Endothelial cell of umbilical vein (primary cell): ENCODE results near the gene PGRMC2. TPM values are rescaled to one million over a fixed set of nuclear protein-coding genes. Genes with fewer than 3 reads are reported as not detected.

Source experiments
- BruUV-seq: library from RNA; stranded (reverse); fragments of 400-500 nt; replicated peaks from 2 replicates; lab custom pipeline; 2021; lab: Mats Ljungman, UMichigan
- CTCF ChIA-PET: fragments of 300-600, 350-600 bp; sonication (Branson Sonifier 250); formaldehyde crosslinking; loops from one replicate; lab custom pipeline; 2021; ENCODE audit warnings: antibody characterized with exemption, inconsistent platforms; lab: Charles Lee
- POLR2A ChIA-PET: fragments of 300-600, 350-600 bp; sonication (Branson Sonifier 250); formaldehyde crosslinking; loops from one replicate; lab custom pipeline; 2021; ENCODE audit warnings: antibody characterized with exemption, inconsistent platforms; lab: Charles Lee
- DNase-seq: peaks from one replicate; pipeline ENCODE4 v3.0.0-alpha.2; 2011; ENCODE audit warnings: low read depth, low spot score
- FAIRE-seq: peaks from 2 replicates; lab custom pipeline; 2011; peaks lifted over from hg19 to GRCh38; lab: Jason Lieb, UNC
- H2AFZ ChIP-seq: 2 replicates; pipeline ENCODE4 v1.6.0; 2012; ENCODE audit warnings: low read depth, low read length, control low read depth, inconsistent platforms
- H3K27ac ChIP-seq: 2 replicates; pipeline ENCODE4 v1.5.1; 2011; ENCODE audit warnings: low read depth, mild to moderate bottlenecking, control low read depth, low read length, moderate library complexity; ENCODE audit not compliant: insufficient read depth
- H3K27me3 ChIP-seq, 2 experiments: 2 replicates each; pipeline versions ENCODE4 v1.6.0 to v1.6.1; 2011; ENCODE audit warnings: low read length in 2 of 2, mixed read lengths in 1 of 2; ENCODE audit not compliant: control insufficient read depth in 2 of 2, insufficient read depth in 2 of 2
- H3K36me3 ChIP-seq, 2 experiments: 2 replicates in 1 of 2; 3 replicates in 1 of 2; pipeline ENCODE4 v1.5.1; 2011; ENCODE audit warnings: low read length in 2 of 2, mild to moderate bottlenecking in 1 of 2, moderate library complexity in 1 of 2; ENCODE audit not compliant: control insufficient read depth in 2 of 2, insufficient read depth in 2 of 2; ENCODE audit errors: extremely low read depth in 1 of 2
- H3K4me1 ChIP-seq: 3 replicates; pipeline ENCODE4 v1.5.1; 2011; ENCODE audit warnings: mild to moderate bottlenecking, low read length; ENCODE audit not compliant: control insufficient read depth, insufficient read depth; ENCODE audit errors: extremely low read depth
- H3K4me2 ChIP-seq: 2 replicates; pipeline ENCODE4 v1.6.1; 2011; ENCODE audit warnings: low read length, control low read depth, mixed read lengths; ENCODE audit not compliant: insufficient read depth
- H3K4me3 ChIP-seq, 3 experiments: fragments of 200-600 bp in 1 of 3; sonication (generic), shearing (Covaris generic) in 1 of 3; replicated peaks in 1 of 3; 2 replicates each; pipeline ENCODE4 v1.5.1; 2011 to 2016; ENCODE audit warnings: control low read depth in 3 of 3, low read length in 3 of 3, mild to moderate bottlenecking in 2 of 3, inconsistent platforms in 1 of 3, low read depth in 1 of 3, moderate library complexity in 1 of 3; ENCODE audit not compliant: insufficient read depth in 1 of 3
- H3K79me2 ChIP-seq: 2 replicates; pipeline ENCODE4 v1.6.0; 2012; ENCODE audit warnings: low read length, inconsistent platforms; ENCODE audit not compliant: control insufficient read depth, insufficient read depth
- H3K9ac ChIP-seq: replicated peaks from 2 replicates; pipeline ENCODE3; 2011; ENCODE audit warnings: low read length, control low read depth; ENCODE audit not compliant: insufficient read depth; ENCODE audit errors: extremely low read depth
- H3K9me1 ChIP-seq: replicated peaks from 3 replicates; pipeline ENCODE4 v1.6.0; 2011; ENCODE audit warnings: mild to moderate bottlenecking, low read length; ENCODE audit not compliant: control insufficient read depth, insufficient read depth; ENCODE audit errors: extremely low read depth
- H3K9me3 ChIP-seq: replicated peaks from 2 replicates; pipeline ENCODE4 v1.5.1; 2012; ENCODE audit warnings: low read length, inconsistent platforms; ENCODE audit not compliant: control insufficient read depth, insufficient read depth
- H4K20me1 ChIP-seq: replicated peaks from 2 replicates; pipeline ENCODE3; 2011; ENCODE audit warnings: mild to moderate bottlenecking, low read length; ENCODE audit not compliant: control insufficient read depth, insufficient read depth; ENCODE audit errors: extremely low read depth
- EZH2 ChIP-seq: IDR thresholded peaks from 2 replicates; pipeline ENCODE4 v1.6.1; 2012; ENCODE audit warnings: borderline replicate concordance, low read depth, mild to moderate bottlenecking, moderate library complexity, low read length, inconsistent platforms; ENCODE audit not compliant: severe bottlenecking
- GATA2 ChIP-seq: IDR thresholded peaks from 2 replicates; pipeline ENCODE4 v1.7.0; 2011; ENCODE audit warnings: low read depth, mild to moderate bottlenecking, moderate library complexity, mixed read lengths, low read length; ENCODE audit not compliant: insufficient read length, insufficient read depth
- MYC ChIP-seq: IDR thresholded peaks from one replicate; pipeline ENCODE4 v1.6.1; 2011; ENCODE audit warnings: mild to moderate bottlenecking, low read depth, low read length
- POLR2A ChIP-seq: IDR thresholded peaks from 2 replicates; pipeline ENCODE4 v1.6.1; 2012; ENCODE audit warnings: low read depth, mild to moderate bottlenecking, control low read depth, low read length
- POLR2AphosphoS5 ChIP-seq: IDR thresholded peaks from 2 replicates; pipeline ENCODE4 v1.6.1; 2012; ENCODE audit warnings: low read depth, mild to moderate bottlenecking, control low read depth, low read length, moderate library complexity; ENCODE audit not compliant: insufficient read depth
- dilution Hi-C: fragments of 300-500 bp; cut with MboI; formaldehyde crosslinking; loops from one replicate; pipeline ENCODE4 v1.15.0; 2019; ENCODE audit warnings: low sequenced_read_pairs; ENCODE audit not compliant: extremely low pct_ligation_motif_present
- intact Hi-C: fragments of 100-400 bp; cut with micrococcal nuclease; formaldehyde crosslinking; loops from one replicate; pipeline ENCODE4 v1.10.0; 2022
- polyA plus RNA-seq, 4 experiments: library from polyadenylated mRNA; depleted of rRNA in 3 of 4; stranded (reverse) in 3 of 4; unstranded in 1 of 4; fragments of >200 nt; gene quantifications; 2 replicates each; pipeline versions ENCODE4 v1.2.1 to v1.2.3, GENCODE V29; 2011 to 2012; ENCODE audit warnings: missing spikeins in 1 of 4
- total RNA-seq: library from RNA; stranded (reverse); gene quantifications from 2 replicates; pipeline ENCODE4 v1.2.3, GENCODE V29; 2021
- TF ChIP-seq, protein P1 (sequence below), 2 donors: IDR thresholded peaks; 1 replicate in 1 of 2; 2 replicates in 1 of 2; pipeline ENCODE4 v1.5.1; 2011; ENCODE audit warnings: low read length in 2 of 2, mild to moderate bottlenecking in 2 of 2, moderate library complexity in 2 of 2, control low read depth in 1 of 2, inconsistent platforms in 1 of 2, low read depth in 1 of 2; ENCODE audit not compliant: insufficient read depth in 1 of 2; ENCODE audit errors: extremely low read depth in 1 of 2

The PGRMC2 gene
- total and polyA plus RNA-seq, 2 donors (not counting 3 experiments of a cell fraction or from before 2014, with no cell fraction given) = 10.1 to 63.4 TPM

DNA sequence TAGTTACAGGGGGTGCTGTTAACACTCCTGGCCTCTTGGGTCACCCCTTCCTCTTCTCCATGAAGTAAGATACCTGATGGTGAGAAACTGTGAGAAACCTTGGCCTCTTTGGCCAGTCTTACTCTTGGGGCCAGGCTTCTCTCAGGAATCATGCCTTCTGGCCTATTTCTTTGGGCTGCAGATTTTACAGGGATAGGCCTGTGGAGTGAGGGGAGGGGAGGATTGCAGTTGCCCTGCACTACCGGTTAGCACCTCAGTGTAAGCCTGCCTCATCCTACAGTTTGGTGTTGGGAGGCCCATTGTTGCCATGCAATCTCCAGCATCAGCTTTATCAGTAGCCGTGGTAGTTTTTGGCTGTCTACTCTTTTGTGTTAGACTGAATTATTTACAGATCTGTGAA, 7.6 kb upstream of the PGRMC2 start:
- Histone ChIP-seq H4K20me1 (no peaks in the 10 kb centered on the region), H3K9me3 (no peaks in the 10 kb centered on the region), H3K27ac (no peak overlapping the region), H3K79me2 (no peaks in the 10 kb centered on the region), H3K4me2 (no peak overlapping the region), H3K4me1 (peaks cover 6% of the 10 kb centered on the region), H2AFZ (no peak overlapping the region), H3K9me1 (no peaks in the 10 kb centered on the region), H3K36me3 (no peaks in the 10 kb centered on the region), H3K4me3 (no peak overlapping the region), H3K27me3 (no peaks in the 10 kb centered on the region), H3K9ac (no peak overlapping the region)
- dilution Hi-C loops = no loop called here
- TF ChIP-seq POLR2AphosphoS5 (no peak), MYC (no peak), EZH2 (no peak)
- FAIRE-seq = no peak
- POLR2A ChIA-PET = no interaction called here
- CTCF ChIA-PET = no interaction called here
- intact Hi-C loops = no loop called here
- no TSS peak for BruUV-seq
- DNase-seq = no peak

DNA sequence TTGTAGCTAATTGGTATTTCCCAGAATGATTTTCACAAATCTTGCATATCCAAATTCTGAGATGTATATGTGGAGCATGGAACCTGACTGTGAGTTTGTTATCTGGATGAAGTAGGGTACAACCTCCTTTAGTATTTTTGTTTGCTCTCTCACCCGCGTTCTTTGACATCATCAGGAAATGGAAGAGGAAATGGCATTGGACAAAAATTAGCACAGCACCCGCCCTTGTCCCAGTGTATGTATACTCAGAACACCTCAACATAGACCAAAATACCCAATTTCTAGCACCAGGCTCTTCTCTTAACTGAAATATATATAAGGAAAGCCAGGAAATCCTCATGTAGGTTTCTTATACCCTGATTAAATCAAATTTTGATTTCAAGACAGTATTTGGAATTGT, 6.9 kb upstream of the PGRMC2 start:
- no peaks in the 10 kb centered on the region for H3K9me3 ChIP-seq
- peaks cover 6% of the 10 kb centered on the region for H3K4me1 ChIP-seq
- no peaks in the 10 kb centered on the region for H3K36me3 ChIP-seq
- no peak overlapping the region for H3K9ac ChIP-seq
- ChIA-PET POLR2A (no interaction called here), CTCF (no interaction called here)
- peak overlapping the region; percentile 52 for H3K4me2 ChIP-seq
- H3K79me2 ChIP-seq = no peaks in the 10 kb centered on the region
- H3K4me3 ChIP-seq = no peak overlapping the region
- TF ChIP-seq POLR2A (no peak), GATA2 (peak; percentile 12), POLR2AphosphoS5 (no peak)
- TF ChIP-seq, protein P1, sequence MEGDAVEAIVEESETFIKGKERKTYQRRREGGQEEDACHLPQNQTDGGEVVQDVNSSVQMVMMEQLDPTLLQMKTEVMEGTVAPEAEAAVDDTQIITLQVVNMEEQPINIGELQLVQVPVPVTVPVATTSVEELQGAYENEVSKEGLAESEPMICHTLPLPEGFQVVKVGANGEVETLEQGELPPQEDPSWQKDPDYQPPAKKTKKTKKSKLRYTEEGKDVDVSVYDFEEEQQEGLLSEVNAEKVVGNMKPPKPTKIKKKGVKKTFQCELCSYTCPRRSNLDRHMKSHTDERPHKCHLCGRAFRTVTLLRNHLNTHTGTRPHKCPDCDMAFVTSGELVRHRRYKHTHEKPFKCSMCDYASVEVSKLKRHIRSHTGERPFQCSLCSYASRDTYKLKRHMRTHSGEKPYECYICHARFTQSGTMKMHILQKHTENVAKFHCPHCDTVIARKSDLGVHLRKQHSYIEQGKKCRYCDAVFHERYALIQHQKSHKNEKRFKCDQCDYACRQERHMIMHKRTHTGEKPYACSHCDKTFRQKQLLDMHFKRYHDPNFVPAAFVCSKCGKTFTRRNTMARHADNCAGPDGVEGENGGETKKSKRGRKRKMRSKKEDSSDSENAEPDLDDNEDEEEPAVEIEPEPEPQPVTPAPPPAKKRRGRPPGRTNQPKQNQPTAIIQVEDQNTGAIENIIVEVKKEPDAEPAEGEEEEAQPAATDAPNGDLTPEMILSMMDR (IDR thresholded peaks at IDR 0.05; ENCODE audit: extremely low read depth in 1 of 2, insufficient read depth in 1 of 2, low read depth in 1 of 2, low read length in 2 of 2) = no peak
- intact Hi-C loops = no loop called here
- peak overlapping the region; percentile 64 for H2AFZ ChIP-seq
- FAIRE-seq = peak; percentile 91
- H4K20me1 ChIP-seq = no peaks in the 10 kb centered on the region
- H3K27ac ChIP-seq = no peak overlapping the region
- BruUV-seq = no TSS peak
- H3K9me1 ChIP-seq = no peaks in the 10 kb centered on the region
- no peaks in the 10 kb centered on the region for H3K27me3 ChIP-seq
- DNase-seq = peak; percentile 31
- dilution Hi-C loops = no loop called here
